ENCODE results near the gene NPR1. TPM values are rescaled to one million over a fixed set of nuclear protein-coding genes. Genes with fewer than 3 reads are reported as not detected.

NPR1 gene
- total RNA-seq, 1 experiment from 2014 or later, result 1.1 TPM

- no peak for TF ChIP-seq CTCF (conservative IDR thresholded peaks at IDR 0.05; ENCODE audit: low read depth, low read length)
- no peak for TF ChIP-seq EZH2 (IDR thresholded peaks at IDR 0.05; ENCODE audit: borderline replicate concordance, low read depth, low read length, poor library complexity, severe bottlenecking)
- Histone ChIP-seq H3K27ac (ENCODE audit: low read depth, low read length, poor library complexity, severe bottlenecking) (no peak overlapping the region), H3K9me3 (ENCODE audit: low read depth, low read length, poor library complexity, severe bottlenecking) (no peaks in the 10 kb centered on the region), H3K4me3 (ENCODE audit: low read depth, low read length, poor library complexity, severe bottlenecking) (no peak overlapping the region), H3K27me3 (replicated peaks; ENCODE audit: insufficient read depth, low read depth, low read length, poor library complexity) (no peaks in the 10 kb centered on the region), H3K4me1 (ENCODE audit: insufficient read depth, low read length, poor library complexity, severe bottlenecking) (peaks cover 6% of the 10 kb centered on the region), H3K36me3 (ENCODE audit: insufficient read depth, low read length, poor library complexity, severe bottlenecking) (no peaks in the 10 kb centered on the region)
- no peak for DNase-seq (ENCODE audit: low spot score)
- no TSS peak for BruUV-seq (replicated peaks)
- ChIA-PET POLR2A (ENCODE audit: low non-redundant PET) (no interaction called here), CTCF (no interaction called here)
- intact Hi-C loops (cut with micrococcal nuclease; ENCODE audit: unreplicated experiment), result no loop called here
Observed at GRCh38 chr1:153693466-153693865, 15.0 kb downstream of the NPR1 start.

GRCh38 chr1:153696741-153697140 lies 18.3 kb downstream of the NPR1 start:
- Histone ChIP-seq H3K36me3 (ENCODE audit: insufficient read depth, low read length, poor library complexity, severe bottlenecking) (no peaks in the 10 kb centered on the region), H3K4me1 (ENCODE audit: insufficient read depth, low read length, poor library complexity, severe bottlenecking) (peaks cover 7% of the 10 kb centered on the region), H3K9me3 (ENCODE audit: low read depth, low read length, poor library complexity, severe bottlenecking) (no peaks in the 10 kb centered on the region), H3K4me3 (ENCODE audit: low read depth, low read length, poor library complexity, severe bottlenecking) (no peak overlapping the region), H3K27me3 (replicated peaks; ENCODE audit: insufficient read depth, low read depth, low read length, poor library complexity) (no peaks in the 10 kb centered on the region), H3K27ac (ENCODE audit: low read depth, low read length, poor library complexity, severe bottlenecking) (no peak overlapping the region)
- ChIA-PET POLR2A (ENCODE audit: low non-redundant PET) (no interaction called here), CTCF (no interaction called here)
- intact Hi-C loops (cut with micrococcal nuclease; ENCODE audit: unreplicated experiment), result no loop called here
- no peak for DNase-seq (ENCODE audit: low spot score)
- BruUV-seq (replicated peaks), result no TSS peak
- TF ChIP-seq CTCF (conservative IDR thresholded peaks at IDR 0.05; ENCODE audit: low read depth, low read length) (no peak), EZH2 (IDR thresholded peaks at IDR 0.05; ENCODE audit: borderline replicate concordance, low read depth, low read length, poor library complexity, severe bottlenecking) (no peak)

GRCh38 chr1:153697191-153698019 lies 18.9 kb downstream of the NPR1 start:
- Histone ChIP-seq H3K9me3 (ENCODE audit: low read depth, low read length, poor library complexity, severe bottlenecking) (no peaks in the 10 kb centered on the region), H3K36me3 (ENCODE audit: insufficient read depth, low read length, poor library complexity, severe bottlenecking) (no peaks in the 10 kb centered on the region), H3K27me3 (replicated peaks; ENCODE audit: insufficient read depth, low read depth, low read length, poor library complexity) (no peaks in the 10 kb centered on the region), H3K4me1 (ENCODE audit: insufficient read depth, low read length, poor library complexity, severe bottlenecking) (peaks cover 7% of the 10 kb centered on the region), H3K27ac (ENCODE audit: low read depth, low read length, poor library complexity, severe bottlenecking) (no peak overlapping the region), H3K4me3 (ENCODE audit: low read depth, low read length, poor library complexity, severe bottlenecking) (no peak overlapping the region)
- POLR2A ChIA-PET (ENCODE audit: low non-redundant PET), result interaction anchor here (0.6 kb wide), 1 partner anchor 34 kb away, joined by 7 read pairs; no protein-coding TSS in a partner anchor
- no TSS peak for BruUV-seq (replicated peaks)
- intact Hi-C loops (cut with micrococcal nuclease; ENCODE audit: unreplicated experiment), result no loop called here
- CTCF ChIA-PET, result no interaction called here
- no peak for DNase-seq (ENCODE audit: low spot score)
- TF ChIP-seq EZH2 (IDR thresholded peaks at IDR 0.05; ENCODE audit: borderline replicate concordance, low read depth, low read length, poor library complexity, severe bottlenecking) (no peak), CTCF (conservative IDR thresholded peaks at IDR 0.05; ENCODE audit: low read depth, low read length) (no peak)
